ENCODE results near the gene RBPJL. TPM values are rescaled to one million over a fixed set of nuclear protein-coding genes. Genes with fewer than 3 reads are reported as not detected.

The RBPJL gene
- total and polyA plus RNA-seq, 7 donors: 0.04 to 0.22 (median 0.04) TPM; not detected in 4

- H3K4me1 ChIP-seq: no peaks in the 10 kb centered on the region
- WGBS, 3 donors: 18 to 29% (median 23%) methylated on average over 34 to 45 of the region's 45 CpGs
- no peaks in the 10 kb centered on the region for H3K36me3 ChIP-seq (ENCODE audit: insufficient read depth in 1 of 2, low read depth in 1 of 2)
- no peak overlapping the region for H3K4me3 ChIP-seq
- intact Hi-C loops (cut with DNase I): no loop called here
- ATAC-seq (peak; percentile 66 to 90 (median 74)), DNase-seq (peak; percentile 64 to 81)
- H3K27ac ChIP-seq: no peak overlapping the region
- no peaks in the 10 kb centered on the region for H3K9me3 ChIP-seq
- TF ChIP-seq CTCF (IDR thresholded peaks at IDR 0.05): peak; percentile 65
- peaks cover 0 to 54% (median 9%) of the 10 kb centered on the region in 3 donors for H3K27me3 ChIP-seq (ENCODE audit: insufficient read depth in 3 of 3, low read length in 2 of 3)
Measured at GRCh38 chr20:45311589-45312211, 5.1 kb downstream of the RBPJL start.

- no peaks in the 10 kb centered on the region for H3K9me3 ChIP-seq
- H3K4me3 ChIP-seq: no peak overlapping the region
- ATAC-seq: no peak
- no peaks in the 10 kb centered on the region for H3K4me1 ChIP-seq
- no peaks in the 10 kb centered on the region for H3K36me3 ChIP-seq (ENCODE audit: insufficient read depth in 1 of 2, low read depth in 1 of 2)
- no peak overlapping the region for H3K27ac ChIP-seq
- WGBS, 3 donors: 59 to 66% (median 65%) methylated on average over 21 of the region's 21 CpGs
- no peak for TF ChIP-seq CTCF (IDR thresholded peaks at IDR 0.05)
- H3K27me3 ChIP-seq (ENCODE audit: insufficient read depth in 3 of 3, low read length in 2 of 3): peaks cover 0 to 54% (median 11%) of the 10 kb centered on the region in 3 donors
- intact Hi-C loops (cut with DNase I): no loop called here
- peak in 1 of 2 donors; percentile 26 for DNase-seq
Measured at GRCh38 chr20:45312241-45312640, 5.6 kb downstream of the RBPJL start.

- peaks cover 0 to 51% (median 11%) of the 10 kb centered on the region in 3 donors for H3K27me3 ChIP-seq (ENCODE audit: insufficient read depth in 3 of 3, low read length in 2 of 3)
- intact Hi-C loops (cut with DNase I): no loop called here
Measured at GRCh38 chr20:45313065-45313695, 6.5 kb downstream of the RBPJL start.

GRCh38 chr20:45313943-45314342 is 7.3 kb downstream of the RBPJL start:
- 61 to 78% (median 75%) methylated on average over 11 of the region's 11 CpGs for WGBS, 3 donors
- no peaks in the 10 kb centered on the region for H3K4me1 ChIP-seq
- H3K27me3 ChIP-seq (ENCODE audit: insufficient read depth in 3 of 3, low read length in 2 of 3): peaks cover 0 to 49% (median 11%) of the 10 kb centered on the region in 3 donors
- intact Hi-C loops (cut with DNase I): no loop called here
- H3K4me3 ChIP-seq: no peak overlapping the region
- no peaks in the 10 kb centered on the region for H3K36me3 ChIP-seq (ENCODE audit: insufficient read depth in 1 of 2, low read depth in 1 of 2)
- TF ChIP-seq CTCF (IDR thresholded peaks at IDR 0.05): no peak
- no peak overlapping the region for H3K27ac ChIP-seq
- H3K9me3 ChIP-seq: no peaks in the 10 kb centered on the region
- ATAC-seq: no peak
- peak in 1 of 2 donors; percentile 24 for DNase-seq

More at GRCh38 chr20:45313065-45313695, 6.5 kb downstream of the RBPJL start:
- WGBS, 3 donors: 89 to 93% (median 90%) methylated on average over 8 of the region's 8 CpGs
- no peak overlapping the region for H3K4me3 ChIP-seq
- TF ChIP-seq CTCF (IDR thresholded peaks at IDR 0.05): no peak
- ATAC-seq: no peak
- no peaks in the 10 kb centered on the region for H3K4me1 ChIP-seq
- H3K36me3 ChIP-seq (ENCODE audit: insufficient read depth in 1 of 2, low read depth in 1 of 2): no peaks in the 10 kb centered on the region
- H3K27ac ChIP-seq: no peak overlapping the region
- DNase-seq: peak in 1 of 2 donors; percentile 29
- H3K9me3 ChIP-seq: no peaks in the 10 kb centered on the region
